ENCODE results near the gene ROGDI.

- no peak for TF ChIP-seq POLR2AphosphoS5 (IDR thresholded peaks at IDR 0.05; ENCODE audit: low read depth, low read length)
- no peak for TF ChIP-seq STAG1 (CRISPR knock-in tag; IDR thresholded peaks at IDR 0.05)
- TF ChIP-seq, protein P1, sequence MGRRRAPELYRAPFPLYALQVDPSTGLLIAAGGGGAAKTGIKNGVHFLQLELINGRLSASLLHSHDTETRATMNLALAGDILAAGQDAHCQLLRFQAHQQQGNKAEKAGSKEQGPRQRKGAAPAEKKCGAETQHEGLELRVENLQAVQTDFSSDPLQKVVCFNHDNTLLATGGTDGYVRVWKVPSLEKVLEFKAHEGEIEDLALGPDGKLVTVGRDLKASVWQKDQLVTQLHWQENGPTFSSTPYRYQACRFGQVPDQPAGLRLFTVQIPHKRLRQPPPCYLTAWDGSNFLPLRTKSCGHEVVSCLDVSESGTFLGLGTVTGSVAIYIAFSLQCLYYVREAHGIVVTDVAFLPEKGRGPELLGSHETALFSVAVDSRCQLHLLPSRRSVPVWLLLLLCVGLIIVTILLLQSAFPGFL (CRISPR knock-in tag; IDR thresholded peaks at IDR 0.05): no peak
- no peak for TF ChIP-seq KDM4B (CRISPR knock-in tag; IDR thresholded peaks at IDR 0.05)
- TF ChIP-seq BHLHE40 (IDR thresholded peaks at IDR 0.05; ENCODE audit: low read length): no peak
Measured at GRCh38 chr16:4811773-4812172, 9.3 kb upstream of the ROGDI start.
